Astrocyte (in vitro differentiated cells and primary cell): ENCODE results near the gene RTN3.

ENCODE experiments used
- EZH2 ChIP-seq: IDR thresholded peaks from 2 replicates; pipeline ENCODE4 v1.6.1; 2012; ENCODE audit warnings: mild to moderate bottlenecking, low read length, inconsistent platforms; ENCODE audit not compliant: insufficient read depth
- TF ChIP-seq, protein P1 (sequence below): IDR thresholded peaks from 2 replicates; pipeline ENCODE4 v1.5.1; 2011; ENCODE audit warnings: low read depth, mild to moderate bottlenecking, inconsistent platforms, low read length, moderate library complexity; ENCODE audit not compliant: insufficient read depth

DNA sequence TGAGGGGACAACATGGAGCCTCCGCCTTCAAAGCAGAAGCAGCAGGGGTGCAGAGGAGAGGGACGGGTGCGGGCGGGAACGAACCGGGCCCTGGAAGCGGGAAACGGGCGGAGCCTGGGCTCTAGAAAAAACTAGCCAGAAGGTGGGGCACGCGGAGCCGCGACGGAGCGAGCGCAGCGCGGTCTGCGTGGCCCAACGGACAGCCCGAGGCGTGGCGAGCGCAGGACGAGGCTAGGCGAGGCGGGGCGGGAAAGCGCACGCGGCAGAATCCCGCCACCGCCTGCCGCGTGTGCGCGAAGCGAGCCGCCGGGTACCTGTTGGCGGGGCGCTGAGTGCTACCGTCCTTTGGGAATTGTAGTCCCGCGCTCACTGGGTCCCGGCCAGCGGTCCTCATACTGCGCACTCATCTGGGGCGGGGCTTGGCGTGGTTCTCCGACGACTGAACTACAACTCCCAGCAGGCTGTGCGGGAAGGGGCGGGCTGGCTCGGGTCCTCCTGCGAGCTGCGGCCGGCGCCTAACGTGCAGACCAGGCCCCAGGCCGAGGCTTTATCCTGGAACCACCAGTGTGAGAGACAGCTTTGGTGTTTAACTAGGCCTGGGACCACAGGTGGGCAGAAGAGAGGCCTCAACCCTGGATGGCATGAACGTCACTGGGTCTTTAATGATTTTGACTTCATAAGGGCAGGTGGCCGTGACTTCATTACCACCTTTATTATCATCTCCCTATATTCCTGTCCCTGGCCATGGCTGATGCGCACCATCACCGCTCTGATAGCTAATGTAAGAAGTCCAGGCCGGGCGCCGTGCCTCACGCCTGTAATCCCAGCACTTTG lies 9.8 kb upstream of the RTN3 start, which contains the start of gene ATL3:
- TF ChIP-seq, protein P1, sequence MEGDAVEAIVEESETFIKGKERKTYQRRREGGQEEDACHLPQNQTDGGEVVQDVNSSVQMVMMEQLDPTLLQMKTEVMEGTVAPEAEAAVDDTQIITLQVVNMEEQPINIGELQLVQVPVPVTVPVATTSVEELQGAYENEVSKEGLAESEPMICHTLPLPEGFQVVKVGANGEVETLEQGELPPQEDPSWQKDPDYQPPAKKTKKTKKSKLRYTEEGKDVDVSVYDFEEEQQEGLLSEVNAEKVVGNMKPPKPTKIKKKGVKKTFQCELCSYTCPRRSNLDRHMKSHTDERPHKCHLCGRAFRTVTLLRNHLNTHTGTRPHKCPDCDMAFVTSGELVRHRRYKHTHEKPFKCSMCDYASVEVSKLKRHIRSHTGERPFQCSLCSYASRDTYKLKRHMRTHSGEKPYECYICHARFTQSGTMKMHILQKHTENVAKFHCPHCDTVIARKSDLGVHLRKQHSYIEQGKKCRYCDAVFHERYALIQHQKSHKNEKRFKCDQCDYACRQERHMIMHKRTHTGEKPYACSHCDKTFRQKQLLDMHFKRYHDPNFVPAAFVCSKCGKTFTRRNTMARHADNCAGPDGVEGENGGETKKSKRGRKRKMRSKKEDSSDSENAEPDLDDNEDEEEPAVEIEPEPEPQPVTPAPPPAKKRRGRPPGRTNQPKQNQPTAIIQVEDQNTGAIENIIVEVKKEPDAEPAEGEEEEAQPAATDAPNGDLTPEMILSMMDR = no peak
- no peak for TF ChIP-seq EZH2
